Embryonic facial prominence (tissue), 1 donor: ENCODE results near the gene ATP2B2.

Experiments used
- DNase-seq: peaks from one replicate; pipeline ENCODE4 v3.0.0-alpha.2; 2016; ENCODE audit errors: extremely low spot score

Gene ATP2B2

DNA sequence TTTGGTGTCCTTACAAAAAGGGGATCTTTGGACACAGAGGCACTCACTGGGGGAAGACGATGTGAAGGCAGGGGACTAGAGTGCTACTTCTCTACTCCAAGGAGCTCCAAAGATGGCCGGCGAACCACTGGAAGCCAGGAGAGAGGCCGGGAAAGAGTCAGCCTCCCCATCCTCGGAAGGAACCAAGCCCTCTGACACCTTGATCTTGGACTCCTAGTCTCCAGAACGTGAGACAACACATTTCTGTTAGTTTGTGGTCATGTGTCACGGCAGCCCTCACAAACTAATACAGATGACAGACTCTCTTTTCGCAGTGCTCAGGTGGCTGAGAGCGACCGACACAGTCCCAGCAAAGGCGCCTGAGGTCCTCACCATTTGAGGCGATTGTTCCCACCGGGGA, 24.4 kb upstream of the ATP2B2 start:
- DNase-seq: no peak

DNA sequence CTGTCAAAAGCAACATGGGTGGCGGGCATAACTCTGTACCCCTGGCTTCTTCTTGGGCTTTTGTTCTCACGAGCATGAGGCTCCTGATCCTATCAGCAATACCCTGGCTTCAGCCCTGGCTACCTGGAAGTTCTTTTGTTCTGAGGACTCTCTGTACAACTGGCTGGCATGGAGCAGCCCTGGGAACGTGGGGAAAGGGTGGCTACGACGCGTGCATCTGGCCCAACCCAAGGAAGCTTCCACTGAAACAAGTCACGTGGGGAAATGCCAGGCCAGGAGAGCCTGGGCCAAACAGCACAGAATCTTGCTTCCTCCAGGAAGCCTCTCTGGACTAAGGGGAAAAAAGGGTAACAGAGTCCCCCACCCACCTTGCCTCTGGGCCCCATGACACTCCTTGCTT, 22.7 kb upstream of the ATP2B2 start:
- no peak for DNase-seq

DNA sequence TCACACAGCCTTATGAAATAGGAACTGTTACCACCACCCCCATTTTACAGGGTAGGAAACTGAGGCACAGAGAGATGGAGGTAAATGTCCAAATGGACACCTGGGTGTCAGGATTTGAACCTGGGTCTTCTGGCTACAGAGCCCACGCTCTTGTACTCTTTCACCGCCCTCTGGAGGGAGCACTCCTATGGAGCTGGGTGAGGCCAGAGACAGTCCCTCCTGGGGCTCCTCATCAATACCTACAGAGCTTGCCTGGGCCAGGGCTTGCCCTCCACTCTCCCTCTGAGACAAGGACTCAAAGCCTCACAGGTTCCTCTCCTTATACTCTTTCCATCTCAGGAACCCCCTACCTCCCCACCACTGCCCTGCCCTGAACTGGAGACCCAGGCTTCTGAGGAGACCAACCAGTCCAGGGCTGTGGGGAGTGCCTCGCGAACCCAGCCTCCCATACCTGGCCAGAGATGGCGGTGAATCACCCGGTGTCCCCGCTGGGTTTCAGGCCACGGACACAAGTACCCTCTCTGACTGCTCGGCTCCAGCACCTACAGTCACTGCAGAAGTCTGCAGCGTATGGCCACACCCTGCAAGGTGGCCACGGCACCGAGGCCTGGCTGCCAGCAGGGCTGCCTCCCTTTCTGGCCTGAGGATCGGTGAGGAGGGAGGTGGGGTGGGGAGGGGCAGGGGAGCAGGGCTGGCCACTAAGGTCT, 22.1 kb upstream of the ATP2B2 start:
- DNase-seq: no peak

DNA sequence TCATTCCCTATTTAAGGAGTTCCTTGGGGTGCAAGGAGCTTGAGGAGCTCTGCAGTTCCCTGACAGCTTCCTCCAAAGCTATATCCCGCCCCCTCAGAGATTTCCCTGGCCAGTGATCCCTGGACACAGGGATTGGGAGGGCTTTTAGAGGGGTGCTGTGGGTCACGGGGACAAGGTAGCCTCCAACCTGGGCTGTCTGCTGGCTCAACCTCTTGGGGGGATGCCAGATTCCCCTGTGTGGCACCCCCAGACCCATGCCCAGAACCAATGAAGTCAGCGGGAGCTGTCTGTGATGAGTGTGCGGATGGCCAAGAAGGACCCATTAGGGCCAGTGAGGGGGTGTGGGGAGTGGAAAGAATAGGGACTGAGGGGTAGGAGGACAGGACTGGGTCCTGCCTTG, 21.0 kb upstream of the ATP2B2 start:
- no peak for DNase-seq

DNA sequence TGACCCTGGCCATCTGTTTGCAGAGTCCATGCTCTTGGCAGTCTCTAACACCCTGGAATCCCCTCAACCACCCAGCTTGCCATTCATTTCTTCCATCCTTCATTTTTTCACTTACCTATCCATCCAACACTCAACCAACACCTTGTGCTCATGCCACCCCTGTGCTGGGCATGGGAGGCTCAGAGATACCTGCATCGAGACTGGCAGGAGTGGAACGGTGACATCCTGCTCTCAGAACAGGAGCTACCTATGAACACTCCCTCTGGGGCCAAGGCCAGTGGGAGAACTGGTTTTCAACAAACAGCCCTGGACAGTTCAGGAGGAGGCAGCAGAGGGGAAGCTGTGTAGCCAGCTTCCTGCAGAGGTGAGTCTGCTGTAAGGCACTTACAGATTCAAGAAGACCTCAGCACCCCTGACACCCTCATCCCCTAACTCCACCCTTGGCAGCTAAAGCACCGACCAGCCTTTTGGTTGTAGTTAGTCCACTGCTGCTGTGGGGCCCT, 19.5 kb upstream of the ATP2B2 start:
- DNase-seq: no peak

DNA sequence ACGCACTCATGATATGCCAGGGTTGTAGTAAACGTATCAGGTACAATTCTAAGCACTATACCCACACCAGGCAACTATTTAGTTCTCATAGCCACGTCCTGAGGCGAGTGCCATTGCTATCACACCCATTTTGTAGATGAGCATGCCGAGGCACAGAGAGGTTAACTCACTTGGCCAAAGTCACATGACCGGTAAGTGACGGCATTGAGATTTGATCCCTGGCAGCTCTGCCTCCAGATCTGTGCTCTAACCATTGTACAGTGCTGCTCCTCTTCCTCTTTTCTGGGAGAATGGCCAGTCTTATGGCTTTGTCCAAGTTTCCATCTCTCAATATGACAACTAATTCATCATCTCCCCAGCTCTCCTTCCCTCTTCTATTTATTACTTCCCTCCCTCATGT, 18.9 kb upstream of the ATP2B2 start:
- DNase-seq: no peak

DNA sequence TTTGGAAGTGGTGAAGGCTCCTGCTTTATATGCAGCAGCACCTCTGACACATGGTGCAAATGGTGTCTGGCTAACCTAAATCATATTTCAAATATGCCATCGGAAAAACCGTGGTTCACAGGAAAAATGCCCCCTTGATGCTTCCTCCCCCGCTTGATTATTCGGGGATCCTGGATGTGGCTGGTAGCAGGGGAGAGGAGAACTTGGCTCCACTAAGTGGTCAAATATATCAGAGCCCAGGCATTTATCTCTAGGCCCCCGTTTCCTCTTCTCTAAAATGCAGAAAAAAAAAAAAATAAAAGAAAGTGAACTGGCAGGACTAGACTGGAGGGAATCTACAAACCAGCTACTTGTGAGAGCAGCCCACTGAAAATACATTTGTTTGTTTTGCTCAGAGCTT, 18.2 kb upstream of the ATP2B2 start:
- DNase-seq: no peak

DNA sequence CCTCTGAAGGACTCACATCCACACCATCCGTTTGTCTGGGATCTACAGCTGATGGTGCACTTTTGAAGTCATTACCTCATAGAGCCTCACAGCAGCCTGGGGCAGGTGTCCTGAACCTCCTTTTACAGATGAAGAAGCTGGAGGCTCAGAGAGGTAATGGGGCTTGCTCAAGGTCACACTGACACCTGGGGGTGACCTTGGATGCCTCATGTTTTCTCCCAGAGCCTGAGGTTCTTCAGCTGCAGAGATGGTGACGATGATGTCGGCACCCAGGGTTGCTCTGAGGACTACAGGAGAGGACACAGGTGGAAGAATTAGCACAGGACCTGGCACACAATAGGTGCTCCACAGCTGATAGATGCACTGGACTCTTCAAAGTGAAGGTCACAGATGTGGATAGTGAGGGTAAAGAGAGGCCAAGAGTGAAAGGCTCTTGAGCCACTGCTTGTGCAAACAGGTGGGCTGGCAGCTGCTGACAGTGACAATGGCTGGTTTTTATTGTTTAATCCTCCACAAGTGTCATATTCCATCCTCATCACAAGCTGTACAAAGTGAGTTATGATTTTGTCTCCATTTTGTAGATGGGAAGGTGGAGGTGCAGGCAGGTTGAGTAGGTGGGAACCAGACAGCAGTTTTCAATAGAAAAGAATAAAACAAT, 17.4 kb upstream of the ATP2B2 start:
- DNase-seq: no peak

DNA sequence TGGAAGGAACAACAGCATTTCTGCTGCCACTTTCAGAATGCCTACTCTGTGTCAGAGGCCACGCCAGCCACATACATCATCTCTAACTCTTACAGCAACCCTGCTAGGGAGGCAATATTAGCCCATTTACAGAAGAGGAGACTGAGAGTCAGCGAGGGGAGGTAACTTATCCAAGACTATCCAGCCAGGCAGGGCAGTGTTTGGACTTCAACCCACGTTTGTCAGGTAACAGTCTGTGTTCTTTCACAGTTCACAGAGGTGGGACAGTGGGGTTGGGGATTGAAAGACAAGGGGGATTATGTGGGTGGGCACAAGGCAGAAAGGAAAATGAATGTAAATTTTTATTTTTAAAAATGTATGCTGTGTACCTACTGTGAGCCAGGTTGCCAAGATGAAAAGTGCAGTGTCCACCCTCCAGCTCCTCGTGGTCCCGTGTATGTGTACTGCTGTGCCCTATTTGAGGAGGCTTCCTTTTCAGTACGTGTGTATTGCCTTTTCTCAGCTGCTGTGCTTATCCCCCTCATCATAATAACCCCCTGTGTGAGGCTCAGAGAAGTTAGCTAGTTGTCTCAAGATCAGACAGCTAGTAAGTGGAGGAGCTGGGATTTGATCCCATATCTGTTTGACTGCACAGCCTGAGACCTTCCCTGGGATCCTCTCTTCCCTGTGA, 16.5 kb upstream of the ATP2B2 start:
- DNase-seq: no peak

DNA sequence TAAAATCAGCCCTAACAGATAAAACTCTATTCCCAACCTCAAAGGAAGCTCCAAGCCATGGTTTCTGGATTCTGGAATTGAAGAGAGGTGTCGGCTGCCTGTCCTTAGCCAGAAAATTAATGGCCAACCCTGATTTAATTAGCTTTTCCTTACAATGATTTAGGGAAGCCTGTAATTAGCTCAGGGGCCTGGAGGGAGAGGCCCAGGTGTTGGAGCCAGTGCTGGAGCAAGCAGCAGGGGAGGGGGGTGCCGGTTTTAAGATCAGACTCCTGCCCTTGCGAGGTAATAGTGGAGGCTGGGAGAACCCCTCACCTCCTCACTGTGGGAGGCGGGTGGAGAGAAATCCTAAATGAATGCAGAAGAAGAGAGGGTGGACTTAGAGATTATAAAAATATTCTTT, 14.7 kb upstream of the ATP2B2 start:
- no peak for DNase-seq

DNA sequence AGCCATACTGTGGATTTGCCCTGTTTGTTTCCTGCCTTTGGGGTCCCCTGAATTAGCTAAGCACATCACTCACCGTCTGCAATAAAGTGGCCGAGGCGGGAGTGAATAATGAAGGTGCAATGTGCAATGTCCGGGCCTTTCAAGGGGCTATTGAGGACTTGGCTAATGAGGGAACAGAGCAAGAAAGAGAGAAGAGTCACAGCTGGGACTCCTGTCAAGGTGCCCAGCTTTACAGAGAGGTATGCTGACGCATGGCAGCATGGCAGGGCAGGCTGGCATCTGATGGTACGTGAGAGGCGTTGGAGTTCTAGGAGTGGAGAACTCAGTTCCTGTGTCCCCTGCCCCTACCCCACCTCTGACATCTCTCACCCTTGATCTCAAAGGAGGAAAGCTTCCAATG, 13.8 kb upstream of the ATP2B2 start:
- no peak for DNase-seq

DNA sequence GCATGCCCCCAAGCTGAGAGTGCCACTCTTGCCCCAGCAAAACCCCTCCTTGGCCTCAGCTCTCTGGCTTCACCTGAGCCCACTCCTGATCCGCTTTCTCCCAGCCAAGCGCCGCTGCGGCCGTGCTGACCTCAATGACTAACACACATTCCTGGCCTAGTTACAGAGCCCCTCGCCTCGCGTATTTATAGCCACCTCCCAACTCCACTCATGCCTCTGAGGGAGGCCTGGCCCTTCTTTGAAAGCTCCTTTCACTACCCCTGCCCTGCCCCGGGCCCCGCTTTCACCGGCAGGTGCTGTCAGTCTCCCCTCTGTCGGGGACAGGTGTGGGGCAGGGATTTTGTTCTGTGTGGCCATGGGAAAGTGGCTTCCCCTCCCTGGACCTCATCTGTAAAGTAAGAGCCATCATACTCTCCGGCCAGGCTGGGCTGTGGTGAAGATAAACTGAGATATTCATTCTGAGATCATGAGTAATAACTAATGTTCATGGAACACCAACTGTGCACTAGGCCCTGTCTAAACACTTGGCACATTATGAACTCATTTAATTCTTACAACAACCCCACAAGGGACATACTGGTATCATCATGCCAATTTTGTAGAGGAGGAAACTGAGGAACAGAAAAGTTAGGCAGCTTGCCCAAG, 13.2 kb upstream of the ATP2B2 start:
- DNase-seq: no peak

DNA sequence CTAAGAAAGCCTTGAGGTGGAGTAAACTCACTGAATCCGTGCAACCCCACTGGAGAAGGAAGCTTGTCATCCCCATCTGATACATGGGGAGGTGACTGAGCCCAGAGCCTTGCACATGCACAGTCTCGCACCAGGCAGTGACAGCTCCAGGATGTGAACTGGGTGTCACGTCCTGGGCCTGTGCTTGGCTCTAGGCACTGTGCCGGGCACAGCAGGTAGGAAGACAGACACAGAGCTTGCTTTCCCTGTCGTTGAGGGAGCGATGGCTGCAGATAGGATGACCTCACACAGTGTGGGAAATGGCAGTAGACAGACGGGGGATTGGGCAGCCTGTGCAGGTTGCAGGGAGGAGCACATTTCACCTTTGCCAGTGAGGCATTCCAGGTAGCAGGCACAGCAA, 12.2 kb upstream of the ATP2B2 start:
- DNase-seq: no peak

DNA sequence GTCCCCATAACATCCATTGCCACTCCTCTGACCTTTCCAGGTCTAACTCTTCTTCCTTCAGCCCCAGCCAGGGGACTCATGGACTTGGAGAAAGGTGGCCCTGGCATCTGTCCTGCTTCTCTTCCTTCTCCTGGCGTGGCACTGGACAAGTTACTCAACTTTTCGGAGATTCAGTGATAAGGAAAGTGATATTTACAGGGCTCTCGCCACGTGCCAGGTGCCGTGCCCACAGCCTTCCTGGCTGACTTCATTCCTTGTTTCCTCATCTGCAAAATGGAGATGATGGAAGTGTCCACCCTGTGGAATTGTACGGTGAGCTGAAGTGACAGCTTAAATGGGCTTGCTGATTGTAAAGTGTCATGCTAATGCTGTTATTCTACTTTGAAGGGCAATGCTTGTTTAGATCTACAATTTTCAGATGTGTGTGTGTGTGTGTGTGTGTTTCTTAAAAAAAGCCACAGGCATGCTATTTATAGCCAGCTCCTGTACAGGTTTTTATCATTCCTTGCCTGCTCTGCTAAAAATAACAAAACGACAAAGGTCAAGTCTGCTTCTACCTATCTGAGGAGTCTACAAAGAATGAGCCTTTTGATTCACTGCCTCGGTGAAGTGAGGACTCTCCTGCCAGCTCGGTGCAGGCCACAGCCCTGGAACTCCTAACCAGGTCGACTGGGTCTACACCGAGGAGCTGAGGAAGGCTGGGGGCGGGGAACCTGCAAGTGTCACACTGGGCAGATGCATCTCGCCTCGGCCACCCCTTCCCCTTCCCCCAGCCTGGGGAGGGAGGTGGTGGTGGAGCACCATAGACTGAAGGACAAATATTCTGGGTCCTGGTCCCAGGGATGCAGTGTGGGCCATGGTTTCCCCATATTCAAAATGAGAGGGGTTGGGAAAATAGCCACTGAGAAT, 11.4 kb upstream of the ATP2B2 start:
- DNase-seq: no peak

DNA sequence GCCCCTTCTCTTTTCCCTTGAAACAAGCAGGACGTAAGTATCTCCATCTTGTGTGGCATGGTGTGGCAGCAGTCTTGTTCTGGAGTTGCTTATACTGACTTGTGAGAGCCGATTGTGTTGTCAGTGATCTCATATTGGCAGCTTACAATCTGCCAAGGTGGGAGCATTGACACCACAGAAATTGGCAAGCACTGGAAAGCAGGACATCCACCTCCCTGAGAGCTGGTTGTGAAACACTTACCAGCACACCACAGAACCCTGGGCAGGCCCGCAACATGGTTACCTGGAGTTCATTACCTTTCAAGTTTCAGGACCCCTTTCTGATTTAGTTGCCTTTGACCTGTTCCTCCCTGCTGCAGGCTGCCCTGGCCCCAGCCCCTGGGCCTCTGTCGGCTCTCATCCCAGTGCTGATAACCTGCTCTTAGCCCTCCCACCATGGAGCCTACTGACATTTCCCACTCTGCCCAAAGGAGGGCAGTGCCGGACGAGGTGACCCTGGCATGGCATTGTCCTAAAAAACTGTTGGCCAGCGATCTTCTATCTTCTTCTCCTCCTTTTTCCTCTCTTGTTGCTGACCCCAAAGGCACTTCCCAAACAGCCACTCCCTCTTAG, 10.6 kb upstream of the ATP2B2 start:
- no peak for DNase-seq

DNA sequence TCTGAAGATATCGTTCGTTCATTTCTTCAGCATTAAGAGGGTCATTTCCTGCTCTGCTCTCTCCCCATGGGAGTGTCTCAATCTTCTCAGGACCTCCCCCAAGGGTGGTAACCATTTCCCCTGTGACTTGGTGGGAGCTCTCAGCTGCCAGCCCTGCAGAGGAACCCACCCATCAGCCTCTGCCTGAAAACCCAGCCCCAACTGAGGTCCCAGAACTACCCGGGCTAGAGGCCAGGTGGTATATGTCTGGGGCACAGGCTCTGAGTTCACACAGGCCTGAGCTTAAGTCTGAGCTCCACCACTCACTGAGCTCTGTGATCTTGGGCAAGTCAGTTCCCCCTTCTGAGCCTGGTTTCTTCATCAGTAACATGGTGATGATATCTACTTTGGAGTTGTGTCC, 10.0 kb upstream of the ATP2B2 start:
- DNase-seq: no peak

DNA sequence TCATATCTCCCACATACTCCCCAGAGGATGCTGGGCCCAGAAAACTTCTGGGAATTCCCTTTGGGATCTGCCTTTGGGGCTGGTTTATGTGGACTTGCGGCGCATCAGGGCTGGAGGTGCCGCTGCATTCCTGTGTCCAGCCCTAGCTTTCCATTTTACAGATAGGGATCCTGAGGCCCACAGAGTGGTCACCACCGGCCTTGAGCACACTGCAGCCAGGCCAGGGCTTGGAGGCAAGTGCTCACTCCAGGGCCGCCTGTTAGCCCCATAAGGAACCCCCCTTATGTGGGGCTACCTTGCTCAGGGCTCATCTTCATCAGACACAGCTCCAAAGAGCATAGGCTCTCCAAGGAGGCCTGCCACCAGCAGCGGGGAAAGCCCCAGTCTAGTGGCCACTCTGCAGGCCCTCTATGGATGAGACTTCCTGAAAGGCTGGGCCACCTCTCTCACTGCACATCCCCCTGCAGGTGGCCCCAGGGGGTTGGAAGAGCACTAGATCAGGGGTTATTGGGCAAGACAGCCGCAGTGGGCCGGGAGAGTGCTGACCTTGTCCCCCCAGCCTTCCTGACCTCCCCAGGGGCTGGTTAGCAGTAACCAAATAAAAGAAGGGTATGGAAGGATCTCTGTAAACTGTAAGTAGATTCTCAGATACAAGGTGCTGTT, 9.2 kb upstream of the ATP2B2 start:
- no peak for DNase-seq

DNA sequence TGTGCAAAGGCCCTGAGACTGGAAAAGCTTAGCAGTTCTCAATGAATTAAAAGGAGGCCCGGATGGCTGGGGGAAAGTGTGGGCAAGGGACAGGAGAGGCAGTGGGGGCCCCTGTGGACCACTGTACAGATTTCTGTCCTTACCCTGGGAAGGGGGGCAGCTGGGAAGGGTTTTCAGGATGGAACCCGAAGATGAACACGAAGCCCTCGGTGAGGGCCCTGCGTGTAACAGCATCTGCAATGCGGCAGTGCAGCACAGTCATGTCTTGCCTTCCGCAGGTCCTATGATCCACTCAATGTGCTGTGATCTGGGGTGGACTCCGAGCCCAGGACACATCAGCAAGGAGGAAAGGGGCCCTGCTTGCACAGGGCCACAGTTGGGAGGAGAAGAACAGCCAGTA, 7.9 kb upstream of the ATP2B2 start:
- DNase-seq: no peak

DNA sequence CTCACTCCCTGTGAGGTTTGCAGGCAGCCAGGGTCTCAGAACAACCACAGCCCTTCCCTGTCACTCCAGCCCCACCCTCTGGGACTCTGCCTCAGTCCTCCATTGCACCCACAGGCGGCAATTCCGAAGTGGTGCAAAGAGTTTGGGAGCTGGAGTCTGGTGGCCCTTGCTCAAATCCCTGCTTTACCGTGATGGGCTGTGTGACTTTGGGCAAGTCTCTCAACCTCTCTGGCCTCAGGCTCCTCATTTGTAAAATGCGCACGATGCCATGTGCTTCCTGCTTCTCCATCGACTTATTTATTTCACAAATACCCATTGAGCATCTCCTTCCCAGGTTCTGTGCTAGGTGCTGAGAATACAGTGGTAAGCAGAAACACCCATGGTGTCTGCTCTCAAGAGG, 7.3 kb upstream of the ATP2B2 start:
- no peak for DNase-seq

DNA sequence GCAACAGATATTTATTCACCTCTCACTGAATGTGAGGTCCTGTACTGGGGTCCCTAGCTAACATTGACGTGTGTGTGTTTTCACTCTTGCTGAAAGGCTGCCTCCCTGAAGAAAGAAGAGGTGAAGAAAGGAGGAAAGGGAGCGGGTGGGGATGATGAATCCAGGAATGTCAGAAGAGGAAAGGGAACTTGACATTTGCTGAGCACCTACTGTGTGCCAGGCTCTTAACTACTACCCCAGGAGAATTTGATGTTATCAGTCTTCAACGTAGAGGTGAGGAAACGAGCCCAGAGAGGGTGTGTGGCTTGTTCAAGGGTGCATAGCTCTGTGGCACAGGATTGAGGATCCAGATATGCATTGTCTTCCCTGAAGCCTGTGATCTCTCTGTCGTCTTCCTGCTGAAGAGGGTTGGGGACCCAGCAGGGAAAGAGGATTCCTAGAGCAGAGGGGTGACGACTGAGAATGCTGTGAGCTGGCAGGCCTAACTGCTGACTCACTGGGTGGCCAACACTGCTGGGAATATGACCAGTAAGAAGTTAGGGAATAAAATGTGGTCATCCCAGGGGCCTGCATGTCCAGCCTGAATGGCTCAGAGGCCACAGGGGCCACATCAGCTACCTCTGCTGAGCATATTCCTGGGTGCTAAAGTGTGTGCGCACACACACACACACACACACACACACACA, 6.6 kb upstream of the ATP2B2 start:
- no peak for DNase-seq
